ENCODE results near the gene NACC2.

DNA sequence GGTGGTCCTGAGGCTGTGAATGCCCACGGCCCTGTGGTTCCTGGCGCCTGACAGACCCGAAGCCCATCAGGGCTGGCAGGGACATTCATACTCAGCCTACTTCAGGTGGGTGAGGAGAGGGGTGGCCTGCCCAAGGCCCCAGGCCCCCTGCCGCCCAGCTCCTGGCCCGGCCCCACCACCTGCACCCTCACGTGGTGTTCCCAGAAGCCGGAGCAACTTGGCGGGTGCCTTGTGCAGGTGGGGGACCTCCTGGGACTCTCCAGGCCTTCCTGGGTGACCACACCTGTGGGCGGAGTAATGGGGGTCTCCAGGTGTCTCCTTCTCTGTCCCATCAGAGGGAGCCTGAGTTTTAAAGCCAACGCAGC lies 97.1 kb downstream of the NACC2 start:
- TF ChIP-seq, protein P1, sequence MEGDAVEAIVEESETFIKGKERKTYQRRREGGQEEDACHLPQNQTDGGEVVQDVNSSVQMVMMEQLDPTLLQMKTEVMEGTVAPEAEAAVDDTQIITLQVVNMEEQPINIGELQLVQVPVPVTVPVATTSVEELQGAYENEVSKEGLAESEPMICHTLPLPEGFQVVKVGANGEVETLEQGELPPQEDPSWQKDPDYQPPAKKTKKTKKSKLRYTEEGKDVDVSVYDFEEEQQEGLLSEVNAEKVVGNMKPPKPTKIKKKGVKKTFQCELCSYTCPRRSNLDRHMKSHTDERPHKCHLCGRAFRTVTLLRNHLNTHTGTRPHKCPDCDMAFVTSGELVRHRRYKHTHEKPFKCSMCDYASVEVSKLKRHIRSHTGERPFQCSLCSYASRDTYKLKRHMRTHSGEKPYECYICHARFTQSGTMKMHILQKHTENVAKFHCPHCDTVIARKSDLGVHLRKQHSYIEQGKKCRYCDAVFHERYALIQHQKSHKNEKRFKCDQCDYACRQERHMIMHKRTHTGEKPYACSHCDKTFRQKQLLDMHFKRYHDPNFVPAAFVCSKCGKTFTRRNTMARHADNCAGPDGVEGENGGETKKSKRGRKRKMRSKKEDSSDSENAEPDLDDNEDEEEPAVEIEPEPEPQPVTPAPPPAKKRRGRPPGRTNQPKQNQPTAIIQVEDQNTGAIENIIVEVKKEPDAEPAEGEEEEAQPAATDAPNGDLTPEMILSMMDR (tag by site-specific recombination; IDR thresholded peaks at IDR 0.05): no peak
- TF ChIP-seq ZNF19 (tag by site-specific recombination; IDR thresholded peaks at IDR 0.05; ENCODE audit: low read depth) (no peak), ZEB2 (tag by site-specific recombination; IDR thresholded peaks at IDR 0.05) (no peak), ZNF292 (tag by site-specific recombination; IDR thresholded peaks at IDR 0.05; ENCODE audit: borderline replicate concordance, low read depth) (no peak), ZNF777 (tag by site-specific recombination; IDR thresholded peaks at IDR 0.05; ENCODE audit: borderline replicate concordance) (no peak)
- TF ChIP-seq, protein P2, sequence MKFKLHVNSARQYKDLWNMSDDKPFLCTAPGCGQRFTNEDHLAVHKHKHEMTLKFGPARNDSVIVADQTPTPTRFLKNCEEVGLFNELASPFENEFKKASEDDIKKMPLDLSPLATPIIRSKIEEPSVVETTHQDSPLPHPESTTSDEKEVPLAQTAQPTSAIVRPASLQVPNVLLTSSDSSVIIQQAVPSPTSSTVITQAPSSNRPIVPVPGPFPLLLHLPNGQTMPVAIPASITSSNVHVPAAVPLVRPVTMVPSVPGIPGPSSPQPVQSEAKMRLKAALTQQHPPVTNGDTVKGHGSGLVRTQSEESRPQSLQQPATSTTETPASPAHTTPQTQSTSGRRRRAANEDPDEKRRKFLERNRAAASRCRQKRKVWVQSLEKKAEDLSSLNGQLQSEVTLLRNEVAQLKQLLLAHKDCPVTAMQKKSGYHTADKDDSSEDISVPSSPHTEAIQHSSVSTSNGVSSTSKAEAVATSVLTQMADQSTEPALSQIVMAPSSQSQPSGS (tag by site-specific recombination; IDR thresholded peaks at IDR 0.05; ENCODE audit: low read depth): no peak

Data from HEK293 (cell line).